Transverse colon (tissue), 4 donors: ENCODE results near the gene HINT2. TPM values are rescaled to one million over a fixed set of nuclear protein-coding genes. Genes with fewer than 3 reads are reported as not detected.

Experiments used
- DNase-seq: peaks from one replicate; pipeline ENCODE4 v3.0.0-alpha.2; 2019
- H3K27ac ChIP-seq, 4 donors: fragments of 200-600 bp; sonication (generic); 2 replicates each; pipeline ENCODE4 v1.5.1; 2016 to 2018; ENCODE audit warnings: inconsistent platforms in 4 of 4
- H3K27me3 ChIP-seq: fragments of 200-600 bp; sonication (generic); 2 replicates; pipeline ENCODE4 v1.5.1; 2017; ENCODE audit warnings: inconsistent platforms
- H3K36me3 ChIP-seq, 4 donors: fragments of 200-600 bp; sonication (generic); 2 replicates each; pipeline ENCODE4 v1.5.1; 2017 to 2019; ENCODE audit warnings: inconsistent platforms in 4 of 4
- H3K4me1 ChIP-seq, 4 donors: fragments of 200-600 bp; sonication (generic); 2 replicates each; pipeline ENCODE4 v1.5.1; 2017 to 2020; ENCODE audit warnings: inconsistent platforms in 4 of 4
- H3K4me3 ChIP-seq, 4 donors: fragments of 200-600 bp; sonication (generic); 1 replicate in 1 of 4; 2 replicates in 3 of 4; pipeline versions ENCODE4 v1.5.1 to v1.6.1; 2017 to 2019; ENCODE audit warnings: inconsistent platforms in 4 of 4
- H3K9me3 ChIP-seq, 2 donors: fragments of 200-600 bp; sonication (generic); 2 replicates each; pipeline ENCODE4 v1.5.1; 2017 to 2019; ENCODE audit warnings: inconsistent platforms in 2 of 2
- EP300 ChIP-seq: sonication (generic); formaldehyde crosslinking; IDR thresholded peaks from one replicate; pipeline ENCODE4 v1.6.1; 2017; ENCODE audit warnings: antibody characterized with exemption, low read depth
- POLR2A ChIP-seq: fragments of 450-650 bp; IDR thresholded peaks from one replicate; pipeline ENCODE4 v1.6.1; 2016; ENCODE audit warnings: antibody characterized with exemption, mild to moderate bottlenecking, moderate library complexity
- POLR2AphosphoS5 ChIP-seq, 3 donors: sonication (generic); formaldehyde crosslinking; IDR thresholded peaks; one replicate each; pipeline ENCODE4 v1.6.1; 2016; ENCODE audit warnings: antibody characterized with exemption in 3 of 3
- WGBS, 2 donors: methylation state at CpG; one replicate each; pipeline ENCODE4 v1.1.5; 2018; ENCODE audit warnings: low coverage in 1 of 2; 5-methylcytosine and 5-hydroxymethylcytosine counted together
- in situ Hi-C, 4 donors: fragments of 200-750 bp; cut with MboI; loops; one replicate each; pipeline versions ENCODE4 v1.15.0 to v1.15.1; 2017; ENCODE audit warnings: low sequenced_read_pairs in 3 of 4, low pct_ligation_motif_present in 1 of 4, low pct_unique_long_range_greater_than_20kb in 1 of 4
- intact Hi-C: fragments of 100-400 bp; cut with DNase I; formaldehyde crosslinking; loops from one replicate; pipeline ENCODE4 v1.15.1; 2023; ENCODE audit warnings: low total_unique reads
- total RNA-seq, 4 donors: library from RNA; depleted of rRNA; stranded (reverse); fragments of >200 nt; gene quantifications; one replicate each; pipeline ENCODE4 v1.1.0, GENCODE V29; 2016
- TF ChIP-seq, protein P1 (sequence below), 5 experiments: fragments of 200-600 bp in 3 of 5; fragments of 450-650 bp in 2 of 5; sonication (generic) in 3 of 5; IDR thresholded peaks; 1 replicate in 2 of 5; 2 replicates in 3 of 5; pipeline ENCODE4 v1.5.1; 2016 to 2017; ENCODE audit warnings: antibody characterized with exemption in 5 of 5, inconsistent platforms in 3 of 5, mild to moderate bottlenecking in 2 of 5, moderate library complexity in 1 of 5

Gene HINT2
- total RNA-seq, 4 donors from 2014 or later: 16.8 to 58.0 (median 38.9) TPM

DNA sequence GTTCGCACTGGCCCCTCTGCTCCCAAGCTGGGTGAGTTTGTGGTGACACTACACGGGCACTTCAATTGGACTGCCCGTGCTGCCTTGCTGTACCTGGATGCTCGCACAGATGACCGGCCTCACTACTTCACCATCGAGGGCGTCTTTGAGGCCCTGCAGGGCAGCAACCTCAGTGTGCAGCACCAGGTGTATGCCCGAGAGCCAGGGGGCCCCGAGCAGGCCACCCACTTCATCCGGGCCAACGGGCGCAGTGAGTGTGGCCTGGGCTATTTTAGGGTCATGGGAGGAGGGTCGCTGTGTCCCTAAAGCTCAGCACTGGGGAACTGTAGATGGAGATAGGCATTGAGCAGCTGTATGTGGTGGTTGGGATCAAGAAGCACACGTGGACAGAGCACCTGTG lies 22.0 kb downstream of the HINT2 start:
- WGBS, 2 donors: 91% methylated on average over 14 of the region's 14 CpGs; no CpG with 5 or more reads in 1 of the 2 donors
- intact Hi-C loops (no loop called here), in situ Hi-C loops (loop anchor here in 2 of 4 donors (10.0 kb wide), 2 partner anchors 92 to 102 kb away; no protein-coding TSS in a partner anchor)
- no peaks in the 10 kb centered on the region for H3K27me3 ChIP-seq
- H3K27ac ChIP-seq: no peak overlapping the region
- no peaks in the 10 kb centered on the region for H3K36me3 ChIP-seq
- H3K9me3 ChIP-seq: no peaks in the 10 kb centered on the region
- no peak overlapping the region for H3K4me3 ChIP-seq
- DNase-seq: no peak
- no peak for TF ChIP-seq EP300
- TF ChIP-seq POLR2A: no peak
- TF ChIP-seq POLR2AphosphoS5 (IDR thresholded peaks at IDR 0.05): no peak
- TF ChIP-seq, protein P1, sequence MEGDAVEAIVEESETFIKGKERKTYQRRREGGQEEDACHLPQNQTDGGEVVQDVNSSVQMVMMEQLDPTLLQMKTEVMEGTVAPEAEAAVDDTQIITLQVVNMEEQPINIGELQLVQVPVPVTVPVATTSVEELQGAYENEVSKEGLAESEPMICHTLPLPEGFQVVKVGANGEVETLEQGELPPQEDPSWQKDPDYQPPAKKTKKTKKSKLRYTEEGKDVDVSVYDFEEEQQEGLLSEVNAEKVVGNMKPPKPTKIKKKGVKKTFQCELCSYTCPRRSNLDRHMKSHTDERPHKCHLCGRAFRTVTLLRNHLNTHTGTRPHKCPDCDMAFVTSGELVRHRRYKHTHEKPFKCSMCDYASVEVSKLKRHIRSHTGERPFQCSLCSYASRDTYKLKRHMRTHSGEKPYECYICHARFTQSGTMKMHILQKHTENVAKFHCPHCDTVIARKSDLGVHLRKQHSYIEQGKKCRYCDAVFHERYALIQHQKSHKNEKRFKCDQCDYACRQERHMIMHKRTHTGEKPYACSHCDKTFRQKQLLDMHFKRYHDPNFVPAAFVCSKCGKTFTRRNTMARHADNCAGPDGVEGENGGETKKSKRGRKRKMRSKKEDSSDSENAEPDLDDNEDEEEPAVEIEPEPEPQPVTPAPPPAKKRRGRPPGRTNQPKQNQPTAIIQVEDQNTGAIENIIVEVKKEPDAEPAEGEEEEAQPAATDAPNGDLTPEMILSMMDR (IDR thresholded peaks at IDR 0.05): no peak
- H3K4me1 ChIP-seq: peaks cover 0 to 36% (median 12%) of the 10 kb centered on the region in 4 donors

DNA sequence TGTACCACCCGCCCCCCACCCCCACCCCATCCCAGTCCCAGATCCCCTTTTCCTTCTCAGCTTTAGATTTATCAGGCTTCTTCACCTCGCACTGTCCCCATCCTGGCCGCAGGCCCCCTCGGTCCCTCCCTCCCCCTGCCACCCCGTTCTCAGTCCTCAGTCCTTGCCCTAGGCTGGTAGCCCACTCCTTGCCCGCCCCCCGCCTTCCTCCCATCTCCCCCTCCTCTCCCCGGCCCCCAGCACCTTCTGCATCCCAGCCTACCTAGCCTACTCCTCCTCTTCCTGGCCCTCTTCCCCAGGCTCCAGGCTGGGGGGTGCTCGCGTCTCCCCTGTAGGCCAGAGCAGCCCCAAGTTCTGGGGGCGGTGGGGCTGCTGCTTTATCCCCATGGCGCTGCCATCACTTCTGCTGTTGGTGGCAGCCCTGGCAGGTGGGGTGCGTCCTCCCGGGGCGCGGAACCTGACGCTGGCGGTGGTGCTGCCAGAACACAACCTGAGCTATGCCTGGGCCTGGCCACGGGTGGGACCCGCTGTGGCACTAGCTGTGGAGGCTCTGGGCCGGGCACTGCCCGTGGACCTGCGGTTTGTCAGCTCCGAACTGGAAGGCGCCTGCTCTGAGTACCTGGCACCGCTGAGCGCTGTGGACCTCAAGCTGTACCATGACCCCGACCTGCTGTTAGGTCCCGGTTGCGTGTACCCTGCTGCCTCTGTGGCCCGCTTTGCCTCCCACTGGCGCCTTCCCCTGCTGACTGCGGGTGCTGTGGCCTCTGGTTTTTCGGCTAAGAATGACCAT lies 22.6 kb downstream of the HINT2 start:
- H3K36me3 ChIP-seq: no peaks in the 10 kb centered on the region
- WGBS, 2 donors: 60 to 92% methylated on average over 1 to 32 of the region's 34 CpGs
- no peak for DNase-seq
- H3K27me3 ChIP-seq: no peaks in the 10 kb centered on the region
- H3K9me3 ChIP-seq: no peaks in the 10 kb centered on the region
- peaks cover 0 to 36% (median 12%) of the 10 kb centered on the region in 4 donors for H3K4me1 ChIP-seq
- intact Hi-C loops (no loop called here), in situ Hi-C loops (loop anchor here in 2 of 4 donors (10.0 kb wide), 2 partner anchors 93 to 103 kb away; no protein-coding TSS in a partner anchor)
- TF ChIP-seq POLR2A (no peak), EP300 (no peak), POLR2AphosphoS5 (IDR thresholded peaks at IDR 0.05) (no peak)
- TF ChIP-seq, protein P1 (IDR thresholded peaks at IDR 0.05): no peak
- H3K4me3 ChIP-seq: peak overlapping the region; percentile 28 to 55 (median 42)
- H3K27ac ChIP-seq: peak overlapping the region; percentile 66 to 89 (median 73)

DNA sequence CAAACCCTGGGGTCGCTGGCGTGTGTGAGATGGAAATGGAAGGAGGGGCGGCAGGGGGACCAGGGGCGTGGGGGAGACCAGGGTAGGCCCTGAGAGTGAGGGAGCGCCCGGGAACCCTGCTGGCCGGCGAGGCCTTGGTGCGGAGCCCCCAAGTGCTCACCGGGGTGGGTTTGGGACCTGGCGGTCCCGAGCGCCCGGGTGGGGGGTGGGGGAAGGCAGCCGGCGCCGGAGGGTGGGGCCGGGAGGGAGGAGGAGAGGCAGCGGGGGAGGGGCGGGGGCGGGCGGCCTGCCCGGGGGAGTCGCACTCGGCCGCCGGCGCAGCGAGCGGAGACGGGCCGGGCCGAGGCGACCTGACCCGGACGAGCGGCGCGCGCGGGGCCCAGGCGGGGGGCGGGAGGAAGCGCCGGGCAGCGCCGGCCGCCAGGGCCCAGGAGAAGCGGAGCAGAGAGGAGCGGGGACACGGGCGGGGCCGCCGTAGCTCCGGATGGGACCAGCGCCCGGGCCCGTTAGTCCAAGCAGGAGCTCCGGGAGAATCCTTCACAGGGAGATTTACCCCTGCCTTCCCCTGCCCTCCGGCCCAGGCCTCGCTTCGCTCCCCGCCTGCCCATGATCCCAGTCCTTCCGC lies 23.4 kb downstream of the HINT2 start, which contains the start of gene NPR2:
Gene NPR2 (plus strand): TSS at position 295 of the 625 bp plus-strand sequence. CDS start 818 bp downstream, outside the sequence.
- peak within 1 kb of the TSS; percentile 28 to 55 (median 42) for H3K4me3 ChIP-seq
- WGBS, 2 donors: 45 to 73% methylated on average over 29 to 52 of the region's 64 CpGs
- no peak for DNase-seq
- H3K27me3 ChIP-seq: no peaks in the 10 kb centered on the region
- intact Hi-C loops (no loop called here), in situ Hi-C loops (loop anchor here in 2 of 4 donors (10.0 kb wide), 2 partner anchors 93 to 103 kb away; no protein-coding TSS in a partner anchor)
- peak within 1 kb of the TSS; percentile 66 to 89 (median 73) for H3K27ac ChIP-seq
- H3K36me3 ChIP-seq: no peaks in the 10 kb centered on the region
- TF ChIP-seq EP300: no peak
- peaks cover 0 to 36% (median 12%) of the 10 kb centered on the region in 4 donors for H3K4me1 ChIP-seq
- no peaks in the 10 kb centered on the region for H3K9me3 ChIP-seq

DNA sequence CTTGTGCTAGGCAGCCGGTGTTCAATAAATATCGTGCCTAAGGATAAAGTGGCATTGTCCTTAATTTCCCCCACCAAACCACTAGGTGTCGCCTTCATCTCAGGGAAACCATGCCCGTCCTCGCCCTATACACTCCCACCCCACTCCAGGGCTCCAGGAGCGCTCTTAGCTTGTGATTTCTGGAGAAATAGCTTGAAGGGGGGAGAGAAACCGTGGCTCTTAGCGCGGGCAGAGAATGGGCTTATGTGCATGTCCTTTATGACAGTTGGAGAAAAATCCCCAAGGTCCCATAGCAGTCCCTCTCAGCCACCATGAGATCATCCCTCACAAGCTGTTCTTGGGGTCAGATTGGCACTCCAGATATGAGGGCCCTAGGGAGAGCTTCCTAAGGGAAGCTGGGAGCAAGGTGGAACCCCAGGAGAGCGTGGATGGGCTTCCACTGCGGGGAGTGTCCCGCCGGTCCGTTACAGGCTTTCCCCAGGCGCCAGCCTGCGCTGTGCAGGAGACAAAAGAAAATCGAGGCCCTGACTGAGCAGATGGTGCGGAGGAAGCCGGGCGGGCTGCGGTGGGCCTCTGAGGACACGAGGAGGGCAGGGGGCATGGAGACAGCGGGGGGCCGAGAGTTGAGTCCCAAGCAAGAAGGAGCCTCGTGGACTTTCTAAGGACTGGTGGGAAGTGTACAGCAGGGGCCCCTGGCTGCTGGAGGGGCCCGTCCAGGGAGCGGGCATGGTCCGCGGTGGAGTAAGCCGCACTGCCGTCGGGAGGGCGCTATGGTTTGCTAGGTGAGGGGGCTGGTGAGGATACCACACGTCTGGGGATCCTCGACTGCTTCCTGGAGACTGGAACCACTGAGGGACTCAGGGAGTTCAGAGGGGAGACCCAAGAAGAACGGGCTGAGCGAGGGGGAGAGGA lies 24.2 kb downstream of the HINT2 start:
- WGBS, 2 donors: 43 to 54% methylated on average over 13 to 37 of the region's 37 CpGs
- DNase-seq: peak; percentile 71
- TF ChIP-seq EP300 (no peak), POLR2A (no peak), POLR2AphosphoS5 (IDR thresholded peaks at IDR 0.05) (no peak)
- TF ChIP-seq, protein P1 (IDR thresholded peaks at IDR 0.05): peak; percentile 84 to 92 (median 87)
- H3K9me3 ChIP-seq: no peaks in the 10 kb centered on the region
- H3K4me1 ChIP-seq: peaks cover 0 to 36% (median 12%) of the 10 kb centered on the region in 4 donors
- in situ Hi-C loops: loop anchor here in 2 of 4 donors (10.0 kb wide), 2 partner anchors 94 to 104 kb away; no protein-coding TSS in a partner anchor
- H3K27me3 ChIP-seq: no peaks in the 10 kb centered on the region
- peak overlapping the region; percentile 66 to 89 (median 73) for H3K27ac ChIP-seq
- H3K4me3 ChIP-seq: peak overlapping the region in 3 of 4 donors; percentile 41 to 55 (median 43)
- peaks cover 0 to 3% (median 0%) of the 10 kb centered on the region in 4 donors for H3K36me3 ChIP-seq
- intact Hi-C loops: no loop called here
